IMR-90 (cell line): ENCODE measurements around the gene ZCWPW1. TPM values are rescaled to one million over a fixed set of nuclear protein-coding genes. Genes with fewer than 3 reads are reported as not detected.

Experiments
- ATAC-seq: fragments of 200-7000 bp; cut with Tn5 transposase; 2 replicates; pipeline ENCODE4 v1.9.1; 2020; ENCODE audit warnings: low read depth, mild to moderate bottlenecking, moderate library complexity
- BruUV-seq: library from RNA; stranded (reverse); fragments of 400-500 nt; replicated peaks from 2 replicates; lab custom pipeline; 2021; lab: Mats Ljungman, UMichigan
- CTCF ChIA-PET: fragments of 300-600 bp; formaldehyde crosslinking; extraction: SDS; loops from one replicate; lab custom pipeline; 2021; ENCODE audit warnings: antibody characterized with exemption; lab: Yijun Ruan, JAX
- POLR2A ChIA-PET: fragments of 300-600 bp; sonication (Branson Sonifier 250); formaldehyde crosslinking; loops from one replicate; lab custom pipeline; 2022; ENCODE audit warnings: antibody characterized with exemption; ENCODE audit not compliant: unreplicated experiment; lab: Charles Lee
- DNase-seq: peaks from one replicate; pipeline ENCODE4 v3.0.0; 2013
- H2AFZ ChIP-seq: replicated peaks from 2 replicates; pipeline ENCODE3; 2013; ENCODE audit warnings: low read length, mild to moderate bottlenecking; ENCODE audit not compliant: poor library complexity
- H2AK5ac ChIP-seq: 2 replicates; pipeline ENCODE4 v1.6.1; 2013; ENCODE audit warnings: low read depth, low read length, inconsistent platforms
- H2AK9ac ChIP-seq: replicated peaks from 2 replicates; pipeline ENCODE3; 2013; ENCODE audit warnings: mild to moderate bottlenecking, low read depth, low read length, moderate library complexity; ENCODE audit not compliant: poor library complexity
- H2BK120ac ChIP-seq: 2 replicates; pipeline ENCODE4 v1.6.1; 2013; ENCODE audit warnings: low read depth, low read length, inconsistent platforms
- H2BK15ac ChIP-seq: 3 replicates; pipeline ENCODE4 v1.6.1; 2013; ENCODE audit warnings: low read depth, low read length, inconsistent platforms
- H2BK20ac ChIP-seq: 2 replicates; pipeline ENCODE4 v1.6.1; 2013; ENCODE audit warnings: low read depth, mild to moderate bottlenecking, inconsistent platforms, low read length, moderate library complexity
- H2BK5ac ChIP-seq: 2 replicates; pipeline ENCODE4 v1.6.1; 2013; ENCODE audit warnings: mild to moderate bottlenecking, low read depth, low read length, inconsistent platforms; ENCODE audit not compliant: poor library complexity, severe bottlenecking
- H3K14ac ChIP-seq: replicated peaks from 2 replicates; pipeline ENCODE4 v1.6.1; 2013; ENCODE audit warnings: low read depth, low read length, inconsistent platforms
- H3K18ac ChIP-seq: 2 replicates; pipeline ENCODE4 v1.6.1; 2013; ENCODE audit warnings: low read depth, low read length, control low read depth
- H3K23ac ChIP-seq: 2 replicates; pipeline ENCODE4 v1.6.1; 2013; ENCODE audit warnings: low read depth, low read length, inconsistent platforms
- H3K27ac ChIP-seq: 2 replicates; pipeline ENCODE4 v1.5.1; 2013; ENCODE audit warnings: mild to moderate bottlenecking, control low read depth, low read length; ENCODE audit not compliant: insufficient read depth
- H3K27me3 ChIP-seq: 2 replicates; pipeline ENCODE4 v1.6.1; 2013; ENCODE audit warnings: low read length; ENCODE audit not compliant: control insufficient read depth, insufficient read depth
- H3K36me3 ChIP-seq: 2 replicates; pipeline ENCODE4 v1.6.1; 2013; ENCODE audit warnings: low read length, mixed read lengths; ENCODE audit not compliant: control insufficient read depth, insufficient read depth
- H3K4ac ChIP-seq: 2 replicates; pipeline ENCODE4 v1.6.1; 2013; ENCODE audit warnings: low read depth, low read length, inconsistent platforms
- H3K4me1 ChIP-seq: 2 replicates; pipeline ENCODE4 v1.6.1; 2013; ENCODE audit warnings: low read length, mixed read lengths; ENCODE audit not compliant: control insufficient read depth, insufficient read depth
- H3K4me2 ChIP-seq: 2 replicates; pipeline ENCODE4 v1.6.1; 2013; ENCODE audit warnings: low read depth, mild to moderate bottlenecking, control low read depth, low read length, moderate library complexity
- H3K4me3 ChIP-seq: 2 replicates; pipeline ENCODE4 v1.5.1; 2013; ENCODE audit warnings: low read depth, mild to moderate bottlenecking, control low read depth, low read length, moderate library complexity; ENCODE audit not compliant: insufficient read depth
- H3K56ac ChIP-seq: 2 replicates; pipeline ENCODE4 v1.6.1; 2013; ENCODE audit warnings: low read length, inconsistent platforms; ENCODE audit not compliant: insufficient read depth; ENCODE audit errors: extremely low read depth
- H3K79me1 ChIP-seq, 2 experiments: 2 replicates each; pipeline ENCODE4 v1.6.1; 2013; ENCODE audit warnings: low read length in 2 of 2, inconsistent platforms in 1 of 2, low read depth in 1 of 2
- H3K9ac ChIP-seq: 2 replicates; pipeline ENCODE4 v1.6.1; 2013; ENCODE audit warnings: low read depth, low read length, control low read depth
- H3K9me1 ChIP-seq: 2 replicates; pipeline ENCODE4 v1.6.1; 2013; ENCODE audit warnings: low read length, inconsistent platforms; ENCODE audit not compliant: insufficient read depth
- H3K9me3 ChIP-seq: 2 replicates; pipeline ENCODE4 v1.6.1; 2013; ENCODE audit warnings: low read length; ENCODE audit not compliant: control insufficient read depth, insufficient read depth
- H4K20me1 ChIP-seq: 2 replicates; pipeline ENCODE4 v1.6.1; 2013; ENCODE audit warnings: low read length, inconsistent platforms; ENCODE audit not compliant: insufficient read depth
- H4K5ac ChIP-seq: 2 replicates; pipeline ENCODE4 v1.6.1; 2013; ENCODE audit warnings: mild to moderate bottlenecking, low read depth, low read length, control low read depth
- H4K8ac ChIP-seq, 2 experiments: 2 replicates each; pipeline ENCODE4 v1.6.1; 2013; ENCODE audit warnings: low read depth in 2 of 2, low read length in 2 of 2, control low read depth in 1 of 2, inconsistent platforms in 1 of 2
- H4K91ac ChIP-seq: 2 replicates; pipeline ENCODE4 v1.6.1; 2013; ENCODE audit warnings: low read depth, low read length, inconsistent platforms; ENCODE audit not compliant: insufficient read depth
- BHLHE40 ChIP-seq: fragments of 150-350 bp; IDR thresholded peaks from 2 replicates; pipeline ENCODE4 v1.6.1; 2016; ENCODE audit warnings: mild to moderate bottlenecking, low read depth, low read length
- FOS ChIP-seq: fragments of 150-350 bp; IDR thresholded peaks from 2 replicates; pipeline ENCODE4 v1.6.1; 2016; ENCODE audit warnings: low read depth, low read length
- MAFK ChIP-seq: IDR thresholded peaks from 2 replicates; pipeline ENCODE4 v1.6.1; 2012; ENCODE audit warnings: low read depth, low read length, improper control_type of control experiment
- MAZ ChIP-seq: IDR thresholded peaks from 2 replicates; pipeline ENCODE4 v1.6.1; 2012; ENCODE audit warnings: low read depth, mild to moderate bottlenecking, low read length, improper control_type of control experiment, moderate library complexity, borderline replicate concordance
- NFE2L2 ChIP-seq: fragments of 150-350 bp; IDR thresholded peaks from 2 replicates; pipeline ENCODE4 v1.6.1; 2016; ENCODE audit warnings: low read depth, mild to moderate bottlenecking, low read length
- RAD21 ChIP-seq: IDR thresholded peaks from 2 replicates; pipeline ENCODE4 v1.6.1; 2012; ENCODE audit warnings: low read length, improper control_type of control experiment
- RFX5 ChIP-seq: IDR thresholded peaks from 2 replicates; pipeline ENCODE4 v1.8.0; 2012; ENCODE audit warnings: low read depth, mild to moderate bottlenecking, low read length, moderate library complexity
- SMC3 ChIP-seq: fragments of 150-350 bp; IDR thresholded peaks from 2 replicates; pipeline ENCODE4 v1.6.1; 2016; ENCODE audit warnings: low read depth, mild to moderate bottlenecking, antibody characterized with exemption, low read length, moderate library complexity
- WGBS, 2 experiments: methylation state at CpG; one replicate each; pipeline versions ENCODE4 v1.1.5 to v1.1.7; 2013; ENCODE audit warnings: missing lambda C conversion rate in 2 of 2; ENCODE audit not compliant: insufficient read length in 1 of 2; ENCODE audit errors: extremely low coverage in 2 of 2; 5-methylcytosine and 5-hydroxymethylcytosine counted together
- dilution Hi-C: fragments of 300-500 bp; cut with HindIII; formaldehyde crosslinking; loops from one replicate; pipeline ENCODE4 v1.14.3; 2018; ENCODE audit warnings: low sequenced_read_pairs; ENCODE audit not compliant: unreplicated experiment
- in situ Hi-C: fragments of 300-500 bp; cut with MboI; formaldehyde crosslinking; loops from 3 replicates; pipeline ENCODE4 v1.14.3; 2019; ENCODE audit warnings: low sequenced_read_pairs, inconsistent platforms, mixed read lengths
- intact Hi-C: fragments of 100-400 bp; cut with micrococcal nuclease; formaldehyde crosslinking; loops from 2 replicates; pipeline ENCODE4 v1.10.0; 2022
- polyA plus RNA-seq, 3 experiments: library from polyadenylated mRNA; depleted of rRNA; stranded (reverse); fragments of >200 nt; gene quantifications; 2 replicates each; pipeline ENCODE4 v1.2.3, GENCODE V29; 2012; ENCODE audit warnings: low replicate concordance in 1 of 3
- total RNA-seq: library from RNA; depleted of rRNA; stranded (reverse); fragments of >200 nt; gene quantifications from 2 replicates; pipeline ENCODE4 v1.2.3, GENCODE V29; 2012
- TF ChIP-seq, protein P1 (sequence below): fragments of 150-350 bp; IDR thresholded peaks from 2 replicates; pipeline ENCODE4 v1.6.1; 2016; ENCODE audit warnings: low read depth, mild to moderate bottlenecking, low read length, moderate library complexity, borderline replicate concordance

ZCWPW1 gene
- total and polyA plus RNA-seq, 2 of the 4 experiments (the other 2 are of a cell fraction), result 0.72 to 1.3 TPM

DNA sequence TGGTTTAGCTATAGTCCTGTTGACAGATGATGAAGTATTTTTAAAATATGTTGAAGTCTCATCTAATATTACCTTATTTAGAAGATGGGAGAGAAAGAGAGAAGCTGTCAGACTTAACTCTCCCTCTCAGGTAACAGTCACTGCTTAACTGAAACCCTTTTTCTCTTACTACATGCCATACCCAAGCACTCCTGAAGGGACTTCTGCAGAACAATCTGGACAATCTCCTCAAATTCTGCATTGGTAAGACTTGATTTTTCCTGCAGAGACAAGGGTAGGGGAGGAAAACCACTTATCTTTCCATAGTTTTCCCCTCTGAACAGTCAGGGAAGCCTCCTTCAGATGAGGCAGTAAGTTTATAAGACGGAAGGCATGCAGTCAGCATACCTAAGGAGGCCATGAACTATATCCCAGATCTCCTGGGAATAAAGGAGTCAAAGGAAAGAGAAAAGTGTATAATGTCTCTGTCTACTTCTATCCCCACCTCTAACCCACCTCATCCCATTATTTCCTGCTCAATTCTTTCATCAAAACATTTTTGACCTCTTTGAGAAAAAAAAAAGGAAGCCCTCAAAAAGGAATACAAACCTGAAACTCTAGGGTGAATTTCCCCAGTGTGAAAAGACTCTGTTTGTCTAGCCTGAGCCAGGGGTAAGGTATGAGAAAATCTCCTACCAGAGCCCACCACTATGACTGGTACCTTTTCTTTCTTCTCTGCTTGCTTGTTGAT, 9.4 kb downstream of the ZCWPW1 start:
- dilution Hi-C loops (no loop called here), in situ Hi-C loops (no loop called here), intact Hi-C loops (no loop called here)
- DNase-seq, result no peak
- no peak overlapping the region for H4K5ac ChIP-seq
- H4K91ac ChIP-seq, result no peak overlapping the region
- H4K20me1 ChIP-seq, result no peaks in the 10 kb centered on the region
- no peak overlapping the region for H3K14ac ChIP-seq
- H3K9me3 ChIP-seq, result no peaks in the 10 kb centered on the region
- no CpG with 5 or more reads among the region's 1 CpG for WGBS, 2 experiments
- no peak overlapping the region for H2BK120ac ChIP-seq
- no peak overlapping the region for H3K4me2 ChIP-seq
- no peaks in the 10 kb centered on the region for H3K79me1 ChIP-seq
- H2AK5ac ChIP-seq, result no peak overlapping the region
- no peak overlapping the region for H4K8ac ChIP-seq
- H3K4ac ChIP-seq, result no peak overlapping the region
- no TSS peak for BruUV-seq
- H2AK9ac ChIP-seq, result no peak overlapping the region
- TF ChIP-seq, protein P1, sequence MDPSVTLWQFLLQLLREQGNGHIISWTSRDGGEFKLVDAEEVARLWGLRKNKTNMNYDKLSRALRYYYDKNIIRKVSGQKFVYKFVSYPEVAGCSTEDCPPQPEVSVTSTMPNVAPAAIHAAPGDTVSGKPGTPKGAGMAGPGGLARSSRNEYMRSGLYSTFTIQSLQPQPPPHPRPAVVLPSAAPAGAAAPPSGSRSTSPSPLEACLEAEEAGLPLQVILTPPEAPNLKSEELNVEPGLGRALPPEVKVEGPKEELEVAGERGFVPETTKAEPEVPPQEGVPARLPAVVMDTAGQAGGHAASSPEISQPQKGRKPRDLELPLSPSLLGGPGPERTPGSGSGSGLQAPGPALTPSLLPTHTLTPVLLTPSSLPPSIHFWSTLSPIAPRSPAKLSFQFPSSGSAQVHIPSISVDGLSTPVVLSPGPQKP, result no peak
- no peak for TF ChIP-seq RFX5
- no peak for TF ChIP-seq MAFK
- TF ChIP-seq FOS, result no peak
- TF ChIP-seq SMC3, result no peak
- no peak for TF ChIP-seq BHLHE40
- TF ChIP-seq MAZ, result no peak
- TF ChIP-seq RAD21, result no peak
- no peak for TF ChIP-seq NFE2L2
- H3K4me3 ChIP-seq, result no peak overlapping the region
- H2BK15ac ChIP-seq, result no peak overlapping the region
- H3K9ac ChIP-seq, result no peak overlapping the region
- H2AFZ ChIP-seq, result no peak overlapping the region
- no peaks in the 10 kb centered on the region; the same call in 1 of the 2 replicates for H3K4me1 ChIP-seq
- ATAC-seq, result peak; percentile 66
- H3K18ac ChIP-seq, result no peak overlapping the region
- no peak overlapping the region for H3K56ac ChIP-seq
- H3K27ac ChIP-seq, result no peak overlapping the region
- CTCF ChIA-PET, result interaction anchor here (0.6 to 1.3 kb wide), 2 partner anchors 10 to 43 kb away, joined by 3 to 5 read pairs; partner anchors contain the start of gene ZCWPW1
- H3K9me1 ChIP-seq, result no peaks in the 10 kb centered on the region
- no peaks in the 10 kb centered on the region for H3K27me3 ChIP-seq
- H2BK5ac ChIP-seq, result no peak overlapping the region
- H2BK20ac ChIP-seq, result no peak overlapping the region
- POLR2A ChIA-PET, result no interaction called here
- no peak overlapping the region for H3K23ac ChIP-seq
- H3K36me3 ChIP-seq, result no peaks in the 10 kb centered on the region
